Stimulated activated CD4-positive, alpha-beta T cell treated with anti-CD3 and anti-CD28 coated beads, Interleukin-15, amount 100 ng/mL, for 24 hours (primary cell): ENCODE measurements around the gene SLC35F1.
"Not testable (repeated sequence)": the region's sequence is repeated elsewhere in the genome, so short reads cannot be mapped to it uniquely, and the experiment has no call there.

ENCODE experiments used
- DNase-seq: peaks from one replicate; pipeline ENCODE4 v3.0.0-alpha.2; 2020

The SLC35F1 gene

GRCh38 chr6:117928833-117929232 lies 21.8 kb downstream of the SLC35F1 start:
- no peak for DNase-seq

- no peak for DNase-seq
Measured at GRCh38 chr6:117929501-117929900, 22.4 kb downstream of the SLC35F1 start.

- no peak for DNase-seq
Measured at GRCh38 chr6:117930645-117931044, 23.6 kb downstream of the SLC35F1 start.

GRCh38 chr6:117932001-117932400 lies 24.9 kb downstream of the SLC35F1 start:
- no peak for DNase-seq

GRCh38 chr6:117932676-117933075 lies 25.6 kb downstream of the SLC35F1 start:
- no peak for DNase-seq

GRCh38 chr6:117933471-117933870 lies 26.4 kb downstream of the SLC35F1 start:
- no peak for DNase-seq

- no peak for DNase-seq
Measured at GRCh38 chr6:117938311-117938995, 31.4 kb downstream of the SLC35F1 start.

- DNase-seq: no peak
Measured at GRCh38 chr6:117947234-117947633, 40.2 kb downstream of the SLC35F1 start.

GRCh38 chr6:117951783-117952182 lies 44.7 kb downstream of the SLC35F1 start:
- DNase-seq: no peak

GRCh38 chr6:117955684-117956256 lies 48.7 kb downstream of the SLC35F1 start:
- no peak for DNase-seq

- DNase-seq: no peak
Measured at GRCh38 chr6:117956386-117956785, 49.3 kb downstream of the SLC35F1 start.

- DNase-seq: no peak
Measured at GRCh38 chr6:117958536-117958935, 51.5 kb downstream of the SLC35F1 start.

- DNase-seq: no peak
Measured at GRCh38 chr6:117960877-117961276, 53.8 kb downstream of the SLC35F1 start.

GRCh38 chr6:117961301-117961700 lies 54.2 kb downstream of the SLC35F1 start:
- no peak for DNase-seq

- not testable (repeated sequence) for DNase-seq
Measured at GRCh38 chr6:117965763-117966162, 58.7 kb downstream of the SLC35F1 start.

GRCh38 chr6:117971637-117972036 lies 64.6 kb downstream of the SLC35F1 start:
- no peak for DNase-seq

- DNase-seq: no peak
Measured at GRCh38 chr6:117974914-117975627, 68.0 kb downstream of the SLC35F1 start.

GRCh38 chr6:117976030-117976651 lies 69.1 kb downstream of the SLC35F1 start:
- DNase-seq: no peak

GRCh38 chr6:117985916-117986315 lies 78.9 kb downstream of the SLC35F1 start:
- no peak for DNase-seq

GRCh38 chr6:117986396-117986795 lies 79.3 kb downstream of the SLC35F1 start:
- DNase-seq: no peak

GRCh38 chr6:117989086-117989485 lies 82.0 kb downstream of the SLC35F1 start:
- DNase-seq: no peak

- no peak for DNase-seq
Measured at GRCh38 chr6:117990151-117990550, 83.1 kb downstream of the SLC35F1 start.

GRCh38 chr6:117992856-117993255 lies 85.8 kb downstream of the SLC35F1 start:
- no peak for DNase-seq

- DNase-seq: no peak
Measured at GRCh38 chr6:118012944-118013343, 105.9 kb downstream of the SLC35F1 start.
